Cardiac fibroblast (primary cell): Measurements from ENCODE around the gene LHPP.
A peak's percentile ranks its signal among the peaks of the same experiment; 100 is the strongest.

ENCODE experiments used
- DNase-seq, 2 donors: peaks; one replicate each; pipeline versions ENCODE4 v3.0.0 to v3.0.0-alpha.2; 2010; ENCODE audit warnings: low read depth in 2 of 2
- H3K4me3 ChIP-seq, 2 donors: replicated peaks in 1 of 2; 1 replicate in 1 of 2; 2 replicates in 1 of 2; pipeline ENCODE4 v1.5.1; 2011; ENCODE audit warnings: low read depth in 2 of 2, low read length in 2 of 2, mild to moderate bottlenecking in 2 of 2, moderate library complexity in 1 of 2
- TF ChIP-seq, protein P1 (sequence below): IDR thresholded peaks from one replicate; pipeline ENCODE4 v1.5.1; 2011; ENCODE audit warnings: low read depth, mild to moderate bottlenecking, low read length, inconsistent platforms

LHPP gene

DNA sequence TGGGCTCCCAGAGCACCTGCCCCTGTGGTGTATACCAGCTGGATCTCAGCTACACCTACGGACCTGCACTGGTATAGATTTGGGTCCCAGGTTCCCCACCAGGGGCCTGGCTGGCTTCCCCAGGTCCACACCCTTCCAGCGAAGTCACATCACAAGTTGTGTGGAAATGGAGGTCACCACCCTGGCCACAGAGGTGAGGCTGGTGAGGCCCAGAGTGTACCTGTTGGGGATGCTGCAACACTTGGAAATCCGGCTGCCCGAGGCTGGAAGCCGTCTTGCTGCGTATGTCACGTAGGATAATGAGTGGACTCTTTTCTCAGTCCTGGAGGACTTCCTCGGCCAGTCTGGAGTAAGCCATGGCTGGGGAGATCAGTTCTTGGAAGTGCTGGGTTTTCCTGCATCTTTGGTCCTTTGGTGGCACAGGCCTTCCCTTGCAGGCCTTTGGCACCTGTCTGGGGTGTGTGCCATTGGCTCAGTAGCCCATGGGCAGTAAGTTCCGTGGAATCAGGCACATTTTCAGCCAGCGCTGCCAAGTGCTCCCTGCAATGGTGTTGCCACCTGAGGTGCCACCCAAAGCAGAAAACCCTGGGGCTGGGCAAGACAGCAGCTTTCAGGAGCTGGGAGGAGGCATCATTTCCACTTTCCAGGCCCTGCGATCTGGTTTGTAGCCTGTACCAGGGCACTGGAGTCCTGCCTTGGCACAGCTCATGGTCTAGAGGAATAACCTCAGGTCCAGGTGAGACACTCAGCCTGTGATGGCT is 97.9 kb downstream of the LHPP start:
- no peak overlapping the region for H3K4me3 ChIP-seq
- TF ChIP-seq, protein P1, sequence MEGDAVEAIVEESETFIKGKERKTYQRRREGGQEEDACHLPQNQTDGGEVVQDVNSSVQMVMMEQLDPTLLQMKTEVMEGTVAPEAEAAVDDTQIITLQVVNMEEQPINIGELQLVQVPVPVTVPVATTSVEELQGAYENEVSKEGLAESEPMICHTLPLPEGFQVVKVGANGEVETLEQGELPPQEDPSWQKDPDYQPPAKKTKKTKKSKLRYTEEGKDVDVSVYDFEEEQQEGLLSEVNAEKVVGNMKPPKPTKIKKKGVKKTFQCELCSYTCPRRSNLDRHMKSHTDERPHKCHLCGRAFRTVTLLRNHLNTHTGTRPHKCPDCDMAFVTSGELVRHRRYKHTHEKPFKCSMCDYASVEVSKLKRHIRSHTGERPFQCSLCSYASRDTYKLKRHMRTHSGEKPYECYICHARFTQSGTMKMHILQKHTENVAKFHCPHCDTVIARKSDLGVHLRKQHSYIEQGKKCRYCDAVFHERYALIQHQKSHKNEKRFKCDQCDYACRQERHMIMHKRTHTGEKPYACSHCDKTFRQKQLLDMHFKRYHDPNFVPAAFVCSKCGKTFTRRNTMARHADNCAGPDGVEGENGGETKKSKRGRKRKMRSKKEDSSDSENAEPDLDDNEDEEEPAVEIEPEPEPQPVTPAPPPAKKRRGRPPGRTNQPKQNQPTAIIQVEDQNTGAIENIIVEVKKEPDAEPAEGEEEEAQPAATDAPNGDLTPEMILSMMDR: no peak
- DNase-seq: no peak

GRCh38 chr10:124560377-124561105 is 98.9 kb downstream of the LHPP start:
- TF ChIP-seq, protein P1: no peak
- H3K4me3 ChIP-seq: no peak overlapping the region
- peak; percentile 77 to 84 for DNase-seq

- no peak for DNase-seq
- TF ChIP-seq, protein P1: no peak
- no peak overlapping the region for H3K4me3 ChIP-seq
These were observed 99.6 kb downstream of the LHPP start for GRCh38 chr10:124561206-124561605.

DNA sequence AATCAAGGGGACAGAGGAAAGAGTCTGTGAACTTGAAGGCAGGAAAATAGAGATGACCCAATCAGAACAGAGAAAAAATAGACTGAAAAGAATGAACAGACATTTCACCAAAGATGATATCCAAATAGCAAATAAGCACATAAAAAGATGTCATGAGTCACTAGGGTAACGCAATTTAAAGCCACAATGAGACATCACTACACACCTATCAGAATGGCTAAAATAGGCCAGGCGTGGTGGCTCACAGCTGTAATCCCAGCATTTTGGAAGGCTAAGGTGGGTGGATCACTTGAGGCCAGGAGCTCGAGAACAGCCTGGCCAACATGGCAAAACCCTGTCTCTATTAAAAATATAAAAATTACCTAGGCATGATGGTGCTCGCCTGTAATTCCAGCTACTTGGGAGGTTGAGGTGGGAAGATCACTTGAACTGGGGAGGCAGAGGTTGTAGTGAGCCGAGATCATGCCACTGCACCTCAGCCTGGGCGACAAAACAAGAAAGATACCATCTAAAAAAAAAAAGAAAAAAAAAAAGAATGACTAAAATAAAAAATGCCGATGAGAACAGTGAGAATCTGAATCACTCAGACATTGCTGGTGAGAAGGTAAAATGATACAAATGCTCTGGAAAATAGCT is 100.9 kb downstream of the LHPP start:
- DNase-seq: peak in 1 of 2 donors; percentile 76
- TF ChIP-seq, protein P1: no peak
- no peak overlapping the region for H3K4me3 ChIP-seq

- DNase-seq: no peak
- no peak overlapping the region for H3K4me3 ChIP-seq
- TF ChIP-seq, protein P1: no peak
These were observed 101.9 kb downstream of the LHPP start for GRCh38 chr10:124563320-124564040.

GRCh38 chr10:124564881-124565280 is 103.3 kb downstream of the LHPP start:
- TF ChIP-seq, protein P1: no peak
- DNase-seq: no peak
- no peak overlapping the region for H3K4me3 ChIP-seq
